ENCODE data around the gene SMAD7. TPM values are rescaled to one million over a fixed set of nuclear protein-coding genes. Genes with fewer than 3 reads are reported as not detected.

Gene SMAD7
- total RNA-seq, 1 donor from 2014 or later: 24.3 TPM

GRCh38 chr18:48877941-48878340, 72.8 kb downstream of the SMAD7 start:
- H3K27ac Mint-ChIP-seq: peak overlapping the region; percentile 97

GRCh38 chr18:48876590-48876989, 74.2 kb downstream of the SMAD7 start:
- H3K9me3 Mint-ChIP-seq (ENCODE audit: low read depth): no peaks in the 10 kb centered on the region
- no peak overlapping the region for H3K4me3 Mint-ChIP-seq (ENCODE audit: low read depth)
- H3K27me3 Mint-ChIP-seq: peaks cover 13% of the 10 kb centered on the region
- TF ChIP-seq CTCF (IDR thresholded peaks at IDR 0.05; ENCODE audit: unreplicated experiment): no peak
- no peaks in the 10 kb centered on the region for H3K36me3 Mint-ChIP-seq (ENCODE audit: insufficient read depth)
- H3K27ac Mint-ChIP-seq: peak overlapping the region; percentile 20
- DNase-seq (ENCODE audit: low spot score, unreplicated experiment): no peak
- H3K4me1 Mint-ChIP-seq (ENCODE audit: low read depth): peaks cover 16% of the 10 kb centered on the region

More at GRCh38 chr18:48877941-48878340, 72.8 kb downstream of the SMAD7 start:
- Mint-ChIP-seq H3K9me3 (ENCODE audit: low read depth) (no peaks in the 10 kb centered on the region), H3K36me3 (ENCODE audit: insufficient read depth) (no peaks in the 10 kb centered on the region), H3K4me3 (ENCODE audit: low read depth) (no peak overlapping the region), H3K4me1 (ENCODE audit: low read depth) (peaks cover 17% of the 10 kb centered on the region), H3K27me3 (peaks cover 4% of the 10 kb centered on the region)
- DNase-seq (ENCODE audit: low spot score, unreplicated experiment): no peak
- no peak for TF ChIP-seq CTCF (IDR thresholded peaks at IDR 0.05; ENCODE audit: unreplicated experiment)

GRCh38 chr18:48875942-48876511, 74.7 kb downstream of the SMAD7 start:
- Mint-ChIP-seq H3K4me3 (ENCODE audit: low read depth) (no peak overlapping the region), H3K36me3 (ENCODE audit: insufficient read depth) (no peaks in the 10 kb centered on the region), H3K9me3 (ENCODE audit: low read depth) (no peaks in the 10 kb centered on the region), H3K4me1 (ENCODE audit: low read depth) (peaks cover 16% of the 10 kb centered on the region), H3K27ac (no peak overlapping the region), H3K27me3 (peaks cover 13% of the 10 kb centered on the region)
- no peak for DNase-seq (ENCODE audit: low spot score, unreplicated experiment)
- peak; percentile 34 for TF ChIP-seq CTCF (IDR thresholded peaks at IDR 0.05; ENCODE audit: unreplicated experiment)

GRCh38 chr18:48875314-48875941, 75.3 kb downstream of the SMAD7 start:
- no peak for DNase-seq (ENCODE audit: low spot score, unreplicated experiment)
- Mint-ChIP-seq H3K4me1 (ENCODE audit: low read depth) (peaks cover 16% of the 10 kb centered on the region), H3K9me3 (ENCODE audit: low read depth) (no peaks in the 10 kb centered on the region), H3K36me3 (ENCODE audit: insufficient read depth) (no peaks in the 10 kb centered on the region), H3K4me3 (ENCODE audit: low read depth) (no peak overlapping the region), H3K27ac (no peak overlapping the region), H3K27me3 (peaks cover 13% of the 10 kb centered on the region)
- TF ChIP-seq CTCF (IDR thresholded peaks at IDR 0.05; ENCODE audit: unreplicated experiment): no peak

- Mint-ChIP-seq H3K4me3 (ENCODE audit: low read depth) (no peak overlapping the region), H3K27ac (no peak overlapping the region), H3K9me3 (ENCODE audit: low read depth) (no peaks in the 10 kb centered on the region)
Measured at GRCh38 chr18:48874701-48875162, 76.0 kb downstream of the SMAD7 start.

More at GRCh38 chr18:48874701-48875162, 76.0 kb downstream of the SMAD7 start:
- TF ChIP-seq CTCF (IDR thresholded peaks at IDR 0.05; ENCODE audit: unreplicated experiment): no peak
- Mint-ChIP-seq H3K4me1 (ENCODE audit: low read depth) (peaks cover 16% of the 10 kb centered on the region), H3K36me3 (ENCODE audit: insufficient read depth) (no peaks in the 10 kb centered on the region), H3K27me3 (peaks cover 13% of the 10 kb centered on the region)
- DNase-seq (ENCODE audit: low spot score, unreplicated experiment): no peak
